Endothelial cell of umbilical vein (primary cell): ENCODE measurements around the gene FOXB1. TPM values are rescaled to one million over a fixed set of nuclear protein-coding genes. Genes with fewer than 3 reads are reported as not detected.

ENCODE experiments used
- BruUV-seq: library from RNA; stranded (reverse); fragments of 400-500 nt; replicated peaks from 2 replicates; lab custom pipeline; 2021; lab: Mats Ljungman, UMichigan
- CTCF ChIA-PET: fragments of 300-600, 350-600 bp; sonication (Branson Sonifier 250); formaldehyde crosslinking; loops from one replicate; lab custom pipeline; 2021; ENCODE audit warnings: antibody characterized with exemption, inconsistent platforms; lab: Charles Lee
- POLR2A ChIA-PET: fragments of 300-600, 350-600 bp; sonication (Branson Sonifier 250); formaldehyde crosslinking; loops from one replicate; lab custom pipeline; 2021; ENCODE audit warnings: antibody characterized with exemption, inconsistent platforms; lab: Charles Lee
- DNase-seq: peaks from one replicate; pipeline ENCODE4 v3.0.0-alpha.2; 2011; ENCODE audit warnings: low read depth, low spot score
- FAIRE-seq: peaks from 2 replicates; lab custom pipeline; 2011; peaks lifted over from hg19 to GRCh38; lab: Jason Lieb, UNC
- H2AFZ ChIP-seq: 2 replicates; pipeline ENCODE4 v1.6.0; 2012; ENCODE audit warnings: low read depth, low read length, control low read depth, inconsistent platforms
- H3K27ac ChIP-seq: 2 replicates; pipeline ENCODE4 v1.5.1; 2011; ENCODE audit warnings: low read depth, mild to moderate bottlenecking, control low read depth, low read length, moderate library complexity; ENCODE audit not compliant: insufficient read depth
- H3K27me3 ChIP-seq, 2 experiments: 2 replicates each; pipeline versions ENCODE4 v1.6.0 to v1.6.1; 2011; ENCODE audit warnings: low read length in 2 of 2, mixed read lengths in 1 of 2; ENCODE audit not compliant: control insufficient read depth in 2 of 2, insufficient read depth in 2 of 2
- H3K36me3 ChIP-seq, 2 experiments: 2 replicates in 1 of 2; 3 replicates in 1 of 2; pipeline ENCODE4 v1.5.1; 2011; ENCODE audit warnings: low read length in 2 of 2, mild to moderate bottlenecking in 1 of 2, moderate library complexity in 1 of 2; ENCODE audit not compliant: control insufficient read depth in 2 of 2, insufficient read depth in 2 of 2; ENCODE audit errors: extremely low read depth in 1 of 2
- H3K4me1 ChIP-seq: 3 replicates; pipeline ENCODE4 v1.5.1; 2011; ENCODE audit warnings: mild to moderate bottlenecking, low read length; ENCODE audit not compliant: control insufficient read depth, insufficient read depth; ENCODE audit errors: extremely low read depth
- H3K4me2 ChIP-seq: 2 replicates; pipeline ENCODE4 v1.6.1; 2011; ENCODE audit warnings: low read length, control low read depth, mixed read lengths; ENCODE audit not compliant: insufficient read depth
- H3K4me3 ChIP-seq, 3 experiments: fragments of 200-600 bp in 1 of 3; sonication (generic), shearing (Covaris generic) in 1 of 3; replicated peaks in 1 of 3; 2 replicates each; pipeline ENCODE4 v1.5.1; 2011 to 2016; ENCODE audit warnings: control low read depth in 3 of 3, low read length in 3 of 3, mild to moderate bottlenecking in 2 of 3, inconsistent platforms in 1 of 3, low read depth in 1 of 3, moderate library complexity in 1 of 3; ENCODE audit not compliant: insufficient read depth in 1 of 3
- H3K79me2 ChIP-seq: 2 replicates; pipeline ENCODE4 v1.6.0; 2012; ENCODE audit warnings: low read length, inconsistent platforms; ENCODE audit not compliant: control insufficient read depth, insufficient read depth
- H3K9ac ChIP-seq: replicated peaks from 2 replicates; pipeline ENCODE3; 2011; ENCODE audit warnings: low read length, control low read depth; ENCODE audit not compliant: insufficient read depth; ENCODE audit errors: extremely low read depth
- H3K9me1 ChIP-seq: replicated peaks from 3 replicates; pipeline ENCODE4 v1.6.0; 2011; ENCODE audit warnings: mild to moderate bottlenecking, low read length; ENCODE audit not compliant: control insufficient read depth, insufficient read depth; ENCODE audit errors: extremely low read depth
- H3K9me3 ChIP-seq: replicated peaks from 2 replicates; pipeline ENCODE4 v1.5.1; 2012; ENCODE audit warnings: low read length, inconsistent platforms; ENCODE audit not compliant: control insufficient read depth, insufficient read depth
- H4K20me1 ChIP-seq: replicated peaks from 2 replicates; pipeline ENCODE3; 2011; ENCODE audit warnings: mild to moderate bottlenecking, low read length; ENCODE audit not compliant: control insufficient read depth, insufficient read depth; ENCODE audit errors: extremely low read depth
- CTCF ChIP-seq, 2 donors: IDR thresholded peaks; 1 replicate in 1 of 2; 2 replicates in 1 of 2; pipeline ENCODE4 v1.5.1; 2011; ENCODE audit warnings: low read length in 2 of 2, mild to moderate bottlenecking in 2 of 2, moderate library complexity in 2 of 2, control low read depth in 1 of 2, inconsistent platforms in 1 of 2, low read depth in 1 of 2; ENCODE audit not compliant: insufficient read depth in 1 of 2; ENCODE audit errors: extremely low read depth in 1 of 2
- EZH2 ChIP-seq: IDR thresholded peaks from 2 replicates; pipeline ENCODE4 v1.6.1; 2012; ENCODE audit warnings: borderline replicate concordance, low read depth, mild to moderate bottlenecking, moderate library complexity, low read length, inconsistent platforms; ENCODE audit not compliant: severe bottlenecking
- FOS ChIP-seq: IDR thresholded peaks from 2 replicates; pipeline ENCODE4 v1.6.1; 2011; ENCODE audit warnings: mild to moderate bottlenecking, low read length, moderate library complexity, borderline replicate concordance; ENCODE audit not compliant: insufficient read depth
- GATA2 ChIP-seq: IDR thresholded peaks from 2 replicates; pipeline ENCODE4 v1.7.0; 2011; ENCODE audit warnings: low read depth, mild to moderate bottlenecking, moderate library complexity, mixed read lengths, low read length; ENCODE audit not compliant: insufficient read length, insufficient read depth
- JUN ChIP-seq: IDR thresholded peaks from 2 replicates; pipeline ENCODE4 v1.6.1; 2011; ENCODE audit warnings: borderline replicate concordance, low read depth; ENCODE audit not compliant: insufficient read length, insufficient read depth
- MYC ChIP-seq: IDR thresholded peaks from one replicate; pipeline ENCODE4 v1.6.1; 2011; ENCODE audit warnings: mild to moderate bottlenecking, low read depth, low read length
- POLR2A ChIP-seq: IDR thresholded peaks from 2 replicates; pipeline ENCODE4 v1.6.1; 2012; ENCODE audit warnings: low read depth, mild to moderate bottlenecking, control low read depth, low read length
- POLR2AphosphoS5 ChIP-seq: IDR thresholded peaks from 2 replicates; pipeline ENCODE4 v1.6.1; 2012; ENCODE audit warnings: low read depth, mild to moderate bottlenecking, control low read depth, low read length, moderate library complexity; ENCODE audit not compliant: insufficient read depth
- dilution Hi-C: fragments of 300-500 bp; cut with MboI; formaldehyde crosslinking; loops from one replicate; pipeline ENCODE4 v1.15.0; 2019; ENCODE audit warnings: low sequenced_read_pairs; ENCODE audit not compliant: extremely low pct_ligation_motif_present
- intact Hi-C: fragments of 100-400 bp; cut with micrococcal nuclease; formaldehyde crosslinking; loops from one replicate; pipeline ENCODE4 v1.10.0; 2022
- polyA plus RNA-seq, 4 experiments: library from polyadenylated mRNA; depleted of rRNA in 3 of 4; stranded (reverse) in 3 of 4; unstranded in 1 of 4; fragments of >200 nt; gene quantifications; 2 replicates each; pipeline versions ENCODE4 v1.2.1 to v1.2.3, GENCODE V29; 2011 to 2012; ENCODE audit warnings: missing spikeins in 1 of 4
- total RNA-seq: library from RNA; stranded (reverse); gene quantifications from 2 replicates; pipeline ENCODE4 v1.2.3, GENCODE V29; 2021
- TF ChIP-seq, protein P1 (sequence below): IDR thresholded peaks from 2 replicates; pipeline ENCODE4 v1.6.1; 2011; ENCODE audit not compliant: insufficient read depth, insufficient read length

FOXB1 gene
- total and polyA plus RNA-seq, 2 donors (not counting 3 experiments of a cell fraction or from before 2014, with no cell fraction given), result not detected

DNA sequence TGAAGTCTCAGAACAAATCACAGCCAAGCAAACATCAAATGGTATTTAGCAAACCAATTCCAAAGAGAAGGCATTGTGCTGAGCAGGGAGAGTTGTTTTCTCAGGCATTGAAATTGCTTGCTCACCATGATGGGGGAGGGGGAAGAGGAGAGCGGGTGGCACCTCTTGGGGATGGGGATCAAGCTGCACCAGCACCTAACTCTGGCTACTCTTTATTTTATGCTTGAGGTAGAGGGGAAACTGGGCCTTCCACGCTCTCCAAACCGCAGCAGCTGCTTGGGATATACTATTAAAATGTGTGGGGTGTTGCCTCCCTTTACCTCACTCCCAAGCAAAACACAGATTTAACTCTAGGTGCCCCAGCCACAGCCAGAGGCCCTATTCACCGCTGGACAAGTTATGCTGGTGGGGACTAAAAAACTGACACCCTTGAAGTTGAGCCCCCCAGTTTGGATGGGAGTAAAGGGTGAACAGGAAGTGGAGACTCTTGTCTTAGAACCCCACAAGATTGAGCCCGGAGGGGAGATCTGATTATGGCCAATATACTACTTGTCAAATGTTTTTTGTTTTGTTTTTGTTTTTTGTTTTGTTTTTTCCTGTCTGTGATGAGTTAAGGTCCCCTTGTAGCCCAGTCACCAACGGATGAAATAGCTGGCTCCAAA is 5.0 kb upstream of the FOXB1 start:
- H3K79me2 ChIP-seq, result no peaks in the 10 kb centered on the region
- no peak for DNase-seq
- no peaks in the 10 kb centered on the region for H3K9me3 ChIP-seq
- no peak overlapping the region for H3K27ac ChIP-seq
- TF ChIP-seq FOS, result no peak
- TF ChIP-seq, protein P1, sequence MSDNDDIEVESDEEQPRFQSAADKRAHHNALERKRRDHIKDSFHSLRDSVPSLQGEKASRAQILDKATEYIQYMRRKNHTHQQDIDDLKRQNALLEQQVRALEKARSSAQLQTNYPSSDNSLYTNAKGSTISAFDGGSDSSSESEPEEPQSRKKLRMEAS, result no peak
- TF ChIP-seq POLR2A, result no peak
- no peak for TF ChIP-seq MYC
- no peak for TF ChIP-seq POLR2AphosphoS5
- no peak for TF ChIP-seq JUN
- no peak for TF ChIP-seq GATA2
- no peak for TF ChIP-seq CTCF (IDR thresholded peaks at IDR 0.05; ENCODE audit: extremely low read depth in 1 of 2, insufficient read depth in 1 of 2, low read depth in 1 of 2, low read length in 2 of 2)
- TF ChIP-seq EZH2, result no peak
- H3K4me2 ChIP-seq, result no peak overlapping the region
- no peak overlapping the region for H3K9ac ChIP-seq
- ChIA-PET POLR2A (no interaction called here), CTCF (no interaction called here)
- no peak overlapping the region for H2AFZ ChIP-seq
- no peaks in the 10 kb centered on the region for H3K36me3 ChIP-seq
- intact Hi-C loops (loop anchor here (10.0 kb wide), 1 partner anchor 326 kb away; no protein-coding TSS in a partner anchor), dilution Hi-C loops (no loop called here)
- BruUV-seq, result no TSS peak
- H3K4me3 ChIP-seq, result no peak overlapping the region
- H3K4me1 ChIP-seq, result no peaks in the 10 kb centered on the region
- H3K27me3 ChIP-seq, result peaks cover 96 to 99% of the 10 kb centered on the region in 2 experiments
- H4K20me1 ChIP-seq, result no peaks in the 10 kb centered on the region
- no peaks in the 10 kb centered on the region for H3K9me1 ChIP-seq
- peak; percentile 33 for FAIRE-seq
